H1 (cell line): ENCODE measurements around the gene QSOX2. TPM values are rescaled to one million over a fixed set of nuclear protein-coding genes. Genes with fewer than 3 reads are reported as not detected.
A peak's percentile ranks its signal among the peaks of the same experiment; 100 is the strongest.

Experiments
- CTCF ChIA-PET: fragments of 300-600 bp; sonication (Branson Sonifier 250); formaldehyde crosslinking; loops from one replicate; lab custom pipeline; 2021; ENCODE audit not compliant: partially characterized antibody; lab: Charles Lee
- POLR2A ChIA-PET: fragments of 300-600 bp; sonication (Branson Sonifier 250); formaldehyde crosslinking; loops from one replicate; lab custom pipeline; 2021; ENCODE audit warnings: inconsistent platforms; ENCODE audit not compliant: partially characterized antibody; lab: Charles Lee
- DNase-seq, 2 experiments: peaks; one replicate each; pipeline versions ENCODE4 v3.0.0 to v3.0.0-alpha.2; 2010 to 2022; ENCODE audit warnings: low spot score in 2 of 2, low read depth in 1 of 2, mixed read lengths in 1 of 2
- FAIRE-seq: peaks from 2 replicates; lab custom pipeline; 2011; peaks lifted over from hg19 to GRCh38; lab: Jason Lieb, UNC
- H2AFZ ChIP-seq: 2 replicates; pipeline ENCODE4 v1.8.1; 2012; ENCODE audit warnings: low read length, inconsistent platforms
- H2AK5ac ChIP-seq: 2 replicates; pipeline ENCODE4 v1.6.1; 2013; ENCODE audit warnings: low read depth, low read length
- H2BK120ac ChIP-seq: replicated peaks from 2 replicates; pipeline ENCODE3; 2013; ENCODE audit warnings: low read depth, low read length, inconsistent platforms
- H2BK12ac ChIP-seq: 2 replicates; pipeline ENCODE4 v1.6.1; 2013; ENCODE audit warnings: low read depth, low read length
- H2BK15ac ChIP-seq: 2 replicates; pipeline ENCODE4 v1.6.1; 2013; ENCODE audit warnings: low read length
- H2BK20ac ChIP-seq: 2 replicates; pipeline ENCODE4 v1.6.1; 2013; ENCODE audit warnings: low read length
- H2BK5ac ChIP-seq: 2 replicates; pipeline ENCODE4 v1.6.1; 2013; ENCODE audit warnings: low read depth, low read length
- H3K14ac ChIP-seq: 2 replicates; pipeline ENCODE4 v1.6.1; 2013; ENCODE audit warnings: inconsistent platforms; ENCODE audit not compliant: insufficient read length
- H3K18ac ChIP-seq: 2 replicates; pipeline ENCODE4 v1.6.1; 2013; ENCODE audit warnings: low read length; ENCODE audit errors: extremely low read depth
- H3K23ac ChIP-seq: 2 replicates; pipeline ENCODE4 v1.6.1; 2013; ENCODE audit warnings: inconsistent platforms; ENCODE audit not compliant: insufficient read length
- H3K23me2 ChIP-seq: 2 replicates; pipeline ENCODE4 v1.6.1; 2013; ENCODE audit warnings: low read depth, low read length
- H3K27ac ChIP-seq: 2 replicates; pipeline ENCODE4 v1.6.1; 2011; ENCODE audit warnings: low read depth, low read length, inconsistent platforms
- H3K27me3 ChIP-seq, 4 experiments: replicated peaks in 1 of 4; 1 replicate in 1 of 4; 2 replicates in 3 of 4; pipeline versions ENCODE4 v1.6.1 to v1.8.1; 2011 to 2013; ENCODE audit warnings: low read length in 3 of 4, mild to moderate bottlenecking in 3 of 4, inconsistent platforms in 2 of 4, mixed read lengths in 2 of 4, moderate library complexity in 1 of 4; ENCODE audit not compliant: control insufficient read depth in 3 of 4, insufficient read depth in 3 of 4; ENCODE audit errors: extremely low read depth in 1 of 4
- H3K36me3 ChIP-seq, 4 experiments: 2 replicates each; pipeline versions ENCODE4 v1.6.1 to v1.8.1; 2011 to 2013; ENCODE audit warnings: mild to moderate bottlenecking in 4 of 4, low read length in 3 of 4, moderate library complexity in 2 of 4, control low read depth in 1 of 4, inconsistent platforms in 1 of 4; ENCODE audit not compliant: insufficient read depth in 4 of 4, control insufficient read depth in 2 of 4
- H3K4ac ChIP-seq: replicated peaks from 2 replicates; pipeline ENCODE3; 2013; ENCODE audit warnings: low read length, low read depth, mixed read lengths, inconsistent platforms; ENCODE audit not compliant: insufficient read length
- H3K4me1 ChIP-seq, 4 experiments: replicated peaks in 1 of 4; 1 replicate in 1 of 4; 2 replicates in 3 of 4; pipeline versions ENCODE4 v1.6.1 to v1.8.1; 2011 to 2013; ENCODE audit warnings: low read length in 3 of 4, inconsistent platforms in 2 of 4, mixed read lengths in 1 of 4; ENCODE audit not compliant: insufficient read depth in 4 of 4, control insufficient read depth in 3 of 4
- H3K4me2 ChIP-seq, 2 experiments: 2 replicates each; pipeline versions ENCODE4 v1.6.1 to v1.8.1; 2011 to 2013; ENCODE audit warnings: low read depth in 2 of 2, low read length in 2 of 2, control low read depth in 1 of 2, inconsistent platforms in 1 of 2, mild to moderate bottlenecking in 1 of 2; ENCODE audit not compliant: insufficient read depth in 1 of 2
- H3K4me3 ChIP-seq, 4 experiments: fragments of 200-600, 300-600 bp in 1 of 4; sonication (generic), shearing (Covaris generic), sonication (Bioruptor Twin) in 1 of 4; 2 replicates each; pipeline versions ENCODE4 v1.5.1 to v1.8.1; 2011 to 2016; ENCODE audit warnings: low read length in 4 of 4, low read depth in 3 of 4, control low read depth in 2 of 4, inconsistent platforms in 2 of 4, mild to moderate bottlenecking in 2 of 4, mixed read lengths in 1 of 4, moderate library complexity in 1 of 4; ENCODE audit not compliant: insufficient read depth in 2 of 4; ENCODE audit errors: extremely low read depth in 1 of 4
- H3K56ac ChIP-seq: replicated peaks from 2 replicates; pipeline ENCODE3; 2013; ENCODE audit warnings: low read depth, mild to moderate bottlenecking, mixed read lengths, low read length, inconsistent platforms; ENCODE audit not compliant: insufficient read length
- H3K79me1 ChIP-seq: 2 replicates; pipeline ENCODE4 v1.6.1; 2013; ENCODE audit warnings: low read depth, low read length, control low read depth
- H3K79me2 ChIP-seq, 2 experiments: 2 replicates each; pipeline versions ENCODE4 v1.6.1 to v1.8.1; 2012 to 2013; ENCODE audit warnings: low read length in 2 of 2, mild to moderate bottlenecking in 2 of 2, inconsistent platforms in 1 of 2; ENCODE audit not compliant: insufficient read depth in 2 of 2, control insufficient read depth in 1 of 2
- H3K9ac ChIP-seq, 4 experiments: replicated peaks in 1 of 4; 1 replicate in 1 of 4; 2 replicates in 3 of 4; pipeline versions ENCODE4 v1.6.1 to v1.8.1; 2011 to 2013; ENCODE audit warnings: low read depth in 3 of 4, low read length in 3 of 4, control low read depth in 2 of 4, mild to moderate bottlenecking in 2 of 4, moderate library complexity in 2 of 4, inconsistent platforms in 1 of 4; ENCODE audit errors: extremely low read depth in 1 of 4
- H3K9me3 ChIP-seq, 2 experiments: 2 replicates each; pipeline versions ENCODE4 v1.6.1 to v1.8.1; 2012 to 2013; ENCODE audit warnings: mild to moderate bottlenecking in 2 of 2, moderate library complexity in 2 of 2, control low read depth in 1 of 2, inconsistent platforms in 1 of 2, low read depth in 1 of 2, low read length in 1 of 2, mixed read lengths in 1 of 2; ENCODE audit not compliant: insufficient read depth in 2 of 2
- H4K20me1 ChIP-seq, 2 experiments: replicated peaks in 1 of 2; 2 replicates each; pipeline versions ENCODE3 to v1.8.1; 2011 to 2013; ENCODE audit warnings: inconsistent platforms in 2 of 2, low read length in 2 of 2, mild to moderate bottlenecking in 1 of 2; ENCODE audit not compliant: insufficient read depth in 2 of 2, control insufficient read depth in 1 of 2
- H4K5ac ChIP-seq: 2 replicates; pipeline ENCODE4 v1.6.1; 2013; ENCODE audit warnings: low read length, low read depth, mixed read lengths, inconsistent platforms; ENCODE audit not compliant: insufficient read length
- H4K8ac ChIP-seq: 2 replicates; pipeline ENCODE4 v1.8.0; 2013; ENCODE audit warnings: mild to moderate bottlenecking, moderate library complexity, low read length, inconsistent platforms; ENCODE audit not compliant: insufficient read depth; ENCODE audit errors: extremely low read depth
- H4K91ac ChIP-seq: replicated peaks from 2 replicates; pipeline ENCODE3; 2013; ENCODE audit warnings: low read length, mixed read lengths, inconsistent platforms; ENCODE audit not compliant: insufficient read length
- CBX8 ChIP-seq: fragments of 300-800, 300-1000 bp; sonication (generic); IDR thresholded peaks from 2 replicates; pipeline ENCODE4 v1.7.1; 2016; ENCODE audit warnings: low read depth, low read length, borderline replicate concordance
- EP300 ChIP-seq, 2 experiments: IDR thresholded peaks; 1 replicate in 1 of 2; 2 replicates in 1 of 2; pipeline ENCODE4 v1.6.1; 2011 to 2012; ENCODE audit warnings: low read depth in 2 of 2, low read length in 2 of 2, mild to moderate bottlenecking in 2 of 2, borderline replicate concordance in 1 of 2, inconsistent platforms in 1 of 2, moderate library complexity in 1 of 2
- EZH2 ChIP-seq: fragments of 200-600 bp; sonication (generic); IDR thresholded peaks from 2 replicates; pipeline ENCODE4 v1.7.1; 2012; ENCODE audit warnings: low read depth, mild to moderate bottlenecking, moderate library complexity, low read length, inconsistent platforms; ENCODE audit not compliant: severe bottlenecking
- GABPA ChIP-seq: IDR thresholded peaks from 2 replicates; pipeline ENCODE4 v1.6.1; 2011; ENCODE audit warnings: mild to moderate bottlenecking, low read length, moderate library complexity, borderline replicate concordance; ENCODE audit not compliant: insufficient read depth
- GTF2F1 ChIP-seq: IDR thresholded peaks from 2 replicates; pipeline ENCODE4 v1.6.1; 2012; ENCODE audit warnings: low read depth, low read length, improper control_type of control experiment, borderline replicate concordance
- NRF1 ChIP-seq: IDR thresholded peaks from 2 replicates; pipeline ENCODE4 v1.6.1; 2011; ENCODE audit warnings: mild to moderate bottlenecking, low read depth, low read length, improper control_type of control experiment
- PHF8 ChIP-seq: fragments of 200-600 bp; sonication (generic); conservative IDR thresholded peaks from 2 replicates; pipeline ENCODE4 v1.7.1; 2012; ENCODE audit warnings: low read depth, mild to moderate bottlenecking, inconsistent platforms, low read length, moderate library complexity
- RBBP5 ChIP-seq: IDR thresholded peaks from 2 replicates; pipeline ENCODE4 v1.7.1; 2012; ENCODE audit warnings: low read depth, mild to moderate bottlenecking, inconsistent platforms, low read length, moderate library complexity, borderline replicate concordance
- RFX5 ChIP-seq: IDR thresholded peaks from 2 replicates; pipeline ENCODE4 v1.6.1; 2011; ENCODE audit warnings: low read depth, low read length, improper control_type of control experiment, borderline replicate concordance
- SRF ChIP-seq: IDR thresholded peaks from 2 replicates; pipeline ENCODE4 v1.6.1; 2011; ENCODE audit warnings: mild to moderate bottlenecking, low read depth, low read length, moderate library complexity
- WGBS, 2 experiments: shearing (Covaris generic) in 1 of 2; methylation state at CpG; one replicate each; pipeline versions ENCODE4 v1.1.6 to v1.1.7; 2013 to 2015; ENCODE audit warnings: low lambda C conversion rate in 2 of 2, mixed read lengths in 2 of 2, inconsistent platforms in 1 of 2, low coverage in 1 of 2, missing lambda C conversion rate in 1 of 2; ENCODE audit not compliant: insufficient replicate concordance in 2 of 2, insufficient coverage in 1 of 2, insufficient read length in 1 of 2; ENCODE audit errors: extremely low coverage in 1 of 2, missing lambda C conversion rate in 1 of 2; 5-methylcytosine and 5-hydroxymethylcytosine counted together
- polyA plus RNA-seq, 7 experiments: library from polyadenylated mRNA; depleted of rRNA in 3 of 7; stranded (reverse) in 5 of 7; unstranded in 2 of 7; fragments of >200 nt in 5 of 7; fragments of 200-250 nt in 2 of 7; gene quantifications; 1 replicate in 5 of 7; 2 replicates in 1 of 7; 4 replicates in 1 of 7; pipeline versions ENCODE4 v1.2.1 to v1.2.3, GENCODE V29; 2011 to 2013; ENCODE audit warnings: missing spikeins in 2 of 7, mixed read lengths in 2 of 7
- total RNA-seq: library from RNA; stranded (reverse); fragmentation: NEBNext Ultra II Directional; extraction: Animal tissue kit (Norgen Biotek cat#: 25700); gene quantifications from 2 replicates; pipeline ENCODE4 v1.2.1, GENCODE V29; 2021
- TF ChIP-seq, protein P1 (sequence below): IDR thresholded peaks from 2 replicates; pipeline ENCODE4 v1.6.1; 2012; ENCODE audit warnings: inconsistent platforms

QSOX2 gene
- total and polyA plus RNA-seq, 2 of the 8 experiments (the other 6 are each of a cell fraction or from before 2014, with no cell fraction given): 18.0 to 28.6 TPM

DNA sequence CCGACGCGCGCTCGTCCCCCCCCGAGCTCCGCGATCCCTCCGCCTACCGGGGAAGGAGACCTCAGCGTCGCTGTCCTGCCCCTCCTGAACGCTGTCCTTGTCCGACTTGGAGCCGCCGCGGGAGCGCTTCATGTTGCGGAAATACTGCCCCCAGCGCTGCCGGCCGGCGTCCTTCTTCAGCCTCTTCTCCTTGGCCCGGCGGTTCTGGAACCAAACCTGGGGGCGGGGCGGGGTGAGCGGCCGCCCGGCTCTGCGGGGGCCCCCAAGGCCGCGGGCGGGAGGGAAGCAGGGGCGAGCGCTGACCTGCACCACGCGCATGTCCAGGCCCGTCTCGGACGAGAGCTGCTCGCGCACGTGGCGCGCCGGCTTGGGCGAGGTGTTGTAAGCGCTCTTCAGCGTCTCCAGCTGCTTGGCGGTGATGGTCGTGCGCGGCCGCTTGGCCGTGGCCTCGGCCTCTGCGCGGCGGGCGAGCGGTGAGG is 47.0 kb downstream of the QSOX2 start:
- Histone ChIP-seq H3K18ac (no peak overlapping the region), H3K23ac (no peak overlapping the region), H3K23me2 (peaks cover 9% of the 10 kb centered on the region; the same call in 1 of the 2 replicates), H3K4me3 (peak overlapping the region in 3 of 4 experiments; percentile 13 to 51 (median 19); a peak in 2 of 8 replicates), H3K79me2 (no peaks in the 10 kb centered on the region), H2BK12ac (no peak overlapping the region; the same call in 1 of the 2 replicates), H2BK120ac (no peak overlapping the region), H2BK20ac (no peak overlapping the region), H3K14ac (no peak overlapping the region), H3K36me3 (peaks cover 0 to 15% (median 0%) of the 10 kb centered on the region in 4 experiments; a peak in 1 of 8 replicates), H2BK5ac (no peak overlapping the region), H3K79me1 (no peaks in the 10 kb centered on the region), H3K27ac (no peak overlapping the region), H3K9ac (no peak overlapping the region), H4K8ac (no peak overlapping the region), H3K9me3 (no peaks in the 10 kb centered on the region), H3K56ac (no peak overlapping the region), H3K4me1 (peaks cover 3 to 35% (median 24%) of the 10 kb centered on the region in 4 experiments), H4K5ac (no peak overlapping the region), H3K4ac (no peak overlapping the region), H2AK5ac (no peak overlapping the region), H2BK15ac (no peak overlapping the region), H4K91ac (no peak overlapping the region), H2AFZ (no peak overlapping the region), H3K4me2 (peak overlapping the region; percentile 63 to 70), H3K27me3 (peaks cover 96 to 100% (median 100%) of the 10 kb centered on the region in 4 experiments), H4K20me1 (peaks cover 9 to 31% of the 10 kb centered on the region in 2 experiments)
- 1% methylated on average over 20 of the region's 62 CpGs; no CpG with 5 or more reads in 1 of the 2 experiments for WGBS, 2 experiments
- FAIRE-seq: no peak
- CTCF ChIA-PET: interaction anchor here (0.9 to 2.3 kb wide), 3 partner anchors 12 to 26 kb away, joined by 3 to 7 read pairs (median 5); no protein-coding TSS in a partner anchor
- POLR2A ChIA-PET: interaction anchor here (1.7 kb wide), 1 partner anchor 13 kb away, joined by 5 read pairs; no protein-coding TSS in a partner anchor
- peak in 1 of 2 experiments; percentile 75 for DNase-seq
- no peak for TF ChIP-seq RBBP5
- no peak for TF ChIP-seq EP300 (IDR thresholded peaks at IDR 0.05; ENCODE audit: borderline replicate concordance in 1 of 2, low read depth in 2 of 2, low read length in 2 of 2)
- TF ChIP-seq, protein P1, sequence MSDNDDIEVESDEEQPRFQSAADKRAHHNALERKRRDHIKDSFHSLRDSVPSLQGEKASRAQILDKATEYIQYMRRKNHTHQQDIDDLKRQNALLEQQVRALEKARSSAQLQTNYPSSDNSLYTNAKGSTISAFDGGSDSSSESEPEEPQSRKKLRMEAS: peak; percentile 93
- TF ChIP-seq GTF2F1: no peak
- peak; percentile 8; the same call in 1 of the 2 replicates for TF ChIP-seq NRF1
- no peak for TF ChIP-seq PHF8
- TF ChIP-seq SRF: no peak
- peak; percentile 44 for TF ChIP-seq EZH2
- no peak for TF ChIP-seq CBX8
- TF ChIP-seq GABPA: no peak
- no peak for TF ChIP-seq RFX5
